Right lobe of liver (tissue), 6 donors: ENCODE data around the gene HNRNPA3. TPM values are rescaled to one million over a fixed set of nuclear protein-coding genes. Genes with fewer than 3 reads are reported as not detected.

ENCODE experiments used
- ATAC-seq, 4 donors: fragments of 200-7000 bp; cut with Tn5 transposase; one replicate each; pipeline ENCODE4 v1.9.1; 2020; ENCODE audit warnings: mild to moderate bottlenecking in 4 of 4, moderate library complexity in 4 of 4
- DNase-seq, 3 donors: peaks; one replicate each; pipeline ENCODE4 v3.0.0-alpha.2; 2020
- H3K27ac ChIP-seq, 3 donors: fragments of 200-600 bp; one replicate each; pipeline ENCODE4 v1.8.0; 2022
- H3K27me3 ChIP-seq, 2 donors: fragments of 200-600 bp; one replicate each; pipeline ENCODE4 v1.8.0; 2022
- H3K36me3 ChIP-seq, 4 donors: fragments of 200-600 bp; sonication (generic) in 1 of 4; one replicate each; pipeline versions ENCODE4 v1.5.1 to v1.8.0; 2017 to 2022; ENCODE audit warnings: control low read depth in 1 of 4
- H3K4me1 ChIP-seq, 4 donors: fragments of 200-600 bp; sonication (generic) in 1 of 4; one replicate each; pipeline versions ENCODE4 v1.5.1 to v1.8.0; 2017 to 2022; ENCODE audit warnings: control low read depth in 1 of 4
- H3K4me3 ChIP-seq, 3 donors: fragments of 200-600 bp; one replicate each; pipeline ENCODE4 v1.8.0; 2022
- H3K9me3 ChIP-seq, 4 donors: fragments of 200-600 bp; sonication (generic) in 1 of 4; one replicate each; pipeline versions ENCODE4 v1.5.1 to v1.8.0; 2017 to 2022; ENCODE audit warnings: control low read depth in 1 of 4
- CTCF ChIP-seq, 4 donors: fragments of 200-600 bp in 3 of 4; fragments of 450-650 bp in 1 of 4; IDR thresholded peaks; one replicate each; pipeline versions ENCODE4 v1.5.1 to v1.8.0; 2016 to 2022; ENCODE audit warnings: antibody characterized with exemption in 4 of 4, mild to moderate bottlenecking in 2 of 4
- POLR2A ChIP-seq: fragments of 450-650 bp; IDR thresholded peaks from one replicate; pipeline ENCODE4 v1.6.1; 2017; ENCODE audit warnings: antibody characterized with exemption, mild to moderate bottlenecking
- WGBS: methylation state at CpG from one replicate; pipeline ENCODE4 v1.1.6; 2018; ENCODE audit warnings: low coverage, low lambda C conversion rate; ENCODE audit not compliant: insufficient coverage; ENCODE audit errors: missing lambda C conversion rate; 5-methylcytosine and 5-hydroxymethylcytosine counted together
- intact Hi-C, 2 donors: fragments of 100-400 bp; cut with DNase I; formaldehyde crosslinking; loops; one replicate each; pipeline versions ENCODE4 v1.11.2 to v1.14.1; 2022
- total RNA-seq, 6 experiments: library from RNA; depleted of rRNA in 2 of 6; stranded (reverse); fragments of >200 nt in 2 of 6; fragmentation: NEBNext Ultra II Directional in 3 of 6; extraction: Animal tissue kit (Norgen Biotek cat#: 25700) in 3 of 6; gene quantifications; one replicate each; pipeline versions ENCODE4 v1.1.0 to v1.2.4, GENCODE V29; 2016 to 2023
- donor health status: DM: no; HTN: yes; CAD: no.
- donor health status: DM: no; HTN: no; CAD: no.
- donor health status: DM: no; HTN: no; CAD: no.
- donor health status: DM: no; HTN: yes; CAD: no.
- donor health status: DM: no; HTN: yes; CAD: no.

The HNRNPA3 gene
- total RNA-seq, 6 experiments from 2014 or later, result 22.4 to 70.4 (median 54.8) TPM

GRCh38 chr2:177254433-177255226, 42.0 kb downstream of the HNRNPA3 start:
- TF ChIP-seq POLR2A (no peak), CTCF (IDR thresholded peaks at IDR 0.05) (peak in 2 of 4 donors; percentile 20 to 35)
- DNase-seq (peak in 1 of 3 donors; percentile 68), ATAC-seq (peak in 1 of 4 donors; percentile 5)
- Histone ChIP-seq H3K4me3 (no peak overlapping the region), H3K9me3 (no peaks in the 10 kb centered on the region), H3K36me3 (peaks cover 0 to 10% (median 0%) of the 10 kb centered on the region in 4 donors), H3K4me1 (peaks cover 0 to 94% (median 39%) of the 10 kb centered on the region in 4 donors), H3K27ac (peak overlapping the region in 2 of 3 donors; percentile 17 to 100), H3K27me3 (no peaks in the 10 kb centered on the region)
- intact Hi-C loops, result no loop called here
- WGBS, result 49% methylated on average over 8 of the region's 11 CpGs

- WGBS, result 100% methylated on average over 1 of the region's 2 CpGs
- H3K4me3 ChIP-seq, result no peak overlapping the region
- H3K4me1 ChIP-seq, result peaks cover 0 to 96% (median 42%) of the 10 kb centered on the region in 4 donors
- H3K27ac ChIP-seq, result peak overlapping the region in 2 of 3 donors; percentile 17 to 100
- H3K36me3 ChIP-seq, result peaks cover 0 to 10% (median 0%) of the 10 kb centered on the region in 4 donors
- H3K9me3 ChIP-seq, result no peaks in the 10 kb centered on the region
- H3K27me3 ChIP-seq, result no peaks in the 10 kb centered on the region
- ATAC-seq (no peak), DNase-seq (no peak)
- no peak for TF ChIP-seq CTCF (IDR thresholded peaks at IDR 0.05)
- intact Hi-C loops, result no loop called here
Measured at GRCh38 chr2:177255227-177255601, 42.6 kb downstream of the HNRNPA3 start.

- TF ChIP-seq POLR2A (no peak), CTCF (IDR thresholded peaks at IDR 0.05) (no peak)
- intact Hi-C loops, result no loop called here
- Histone ChIP-seq H3K27ac (peak overlapping the region in 1 of 3 donors; percentile 100), H3K9me3 (no peaks in the 10 kb centered on the region), H3K4me3 (no peak overlapping the region), H3K36me3 (peaks cover 0 to 10% (median 0%) of the 10 kb centered on the region in 4 donors), H3K4me1 (peaks cover 0 to 90% (median 42%) of the 10 kb centered on the region in 4 donors), H3K27me3 (no peaks in the 10 kb centered on the region)
- 71% methylated on average over 2 of the region's 2 CpGs for WGBS
- ATAC-seq (no peak), DNase-seq (no peak)
Measured at GRCh38 chr2:177256026-177256425, 43.4 kb downstream of the HNRNPA3 start.

GRCh38 chr2:177256695-177257094, 44.1 kb downstream of the HNRNPA3 start:
- intact Hi-C loops, result no loop called here
- Histone ChIP-seq H3K4me1 (peaks cover 0 to 83% (median 40%) of the 10 kb centered on the region in 4 donors), H3K4me3 (no peak overlapping the region), H3K27me3 (no peaks in the 10 kb centered on the region), H3K36me3 (peaks cover 0 to 6% (median 0%) of the 10 kb centered on the region in 4 donors), H3K9me3 (no peaks in the 10 kb centered on the region), H3K27ac (peak overlapping the region in 1 of 3 donors; percentile 100)
- 19% methylated on average over 2 of the region's 3 CpGs for WGBS
- ATAC-seq (peak in 2 of 4 donors; percentile 4 to 22), DNase-seq (no peak)
- no peak for TF ChIP-seq CTCF (IDR thresholded peaks at IDR 0.05)
- TF ChIP-seq POLR2A, result no peak
